Measurements from ENCODE around the gene IGLL5.

DNA sequence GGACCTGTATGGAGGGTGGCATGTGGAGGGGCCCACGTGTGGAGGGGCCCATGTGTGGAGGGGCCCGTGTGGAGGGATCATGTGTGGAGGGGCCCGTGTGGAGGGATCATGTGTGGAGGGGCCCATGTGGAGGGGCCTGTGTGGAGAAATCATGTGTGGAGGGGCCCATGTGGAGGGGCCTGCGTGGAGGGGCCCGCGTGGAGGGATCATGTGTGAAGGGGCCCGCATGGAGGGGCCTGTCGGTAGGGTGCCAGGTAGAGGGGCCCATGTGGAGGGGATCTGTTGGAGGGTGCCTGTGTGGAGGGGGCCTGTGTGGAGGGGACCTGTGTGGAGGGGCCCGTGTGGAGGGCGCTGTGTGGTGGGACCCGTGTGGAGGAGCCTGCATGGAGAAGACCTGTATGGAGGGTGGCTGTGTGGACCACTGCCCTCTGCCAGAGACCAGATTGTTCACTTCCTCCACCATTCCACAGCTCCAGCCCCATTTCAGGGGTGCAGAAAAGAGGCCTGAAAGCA is 47.0 kb downstream of the IGLL5 start:
- TF ChIP-seq KDM1A (CRISPR knock-in tag; IDR thresholded peaks at IDR 0.05) (no peak), ASH2L (IDR thresholded peaks at IDR 0.05; ENCODE audit: insufficient read length, low read depth, low read length) (no peak), ZNF24 (IDR thresholded peaks at IDR 0.05) (no peak), FIP1L1 (IDR thresholded peaks at IDR 0.05; ENCODE audit: borderline replicate concordance, insufficient read depth, low read depth, low read length) (no peak)
- TF ChIP-seq, protein P1, sequence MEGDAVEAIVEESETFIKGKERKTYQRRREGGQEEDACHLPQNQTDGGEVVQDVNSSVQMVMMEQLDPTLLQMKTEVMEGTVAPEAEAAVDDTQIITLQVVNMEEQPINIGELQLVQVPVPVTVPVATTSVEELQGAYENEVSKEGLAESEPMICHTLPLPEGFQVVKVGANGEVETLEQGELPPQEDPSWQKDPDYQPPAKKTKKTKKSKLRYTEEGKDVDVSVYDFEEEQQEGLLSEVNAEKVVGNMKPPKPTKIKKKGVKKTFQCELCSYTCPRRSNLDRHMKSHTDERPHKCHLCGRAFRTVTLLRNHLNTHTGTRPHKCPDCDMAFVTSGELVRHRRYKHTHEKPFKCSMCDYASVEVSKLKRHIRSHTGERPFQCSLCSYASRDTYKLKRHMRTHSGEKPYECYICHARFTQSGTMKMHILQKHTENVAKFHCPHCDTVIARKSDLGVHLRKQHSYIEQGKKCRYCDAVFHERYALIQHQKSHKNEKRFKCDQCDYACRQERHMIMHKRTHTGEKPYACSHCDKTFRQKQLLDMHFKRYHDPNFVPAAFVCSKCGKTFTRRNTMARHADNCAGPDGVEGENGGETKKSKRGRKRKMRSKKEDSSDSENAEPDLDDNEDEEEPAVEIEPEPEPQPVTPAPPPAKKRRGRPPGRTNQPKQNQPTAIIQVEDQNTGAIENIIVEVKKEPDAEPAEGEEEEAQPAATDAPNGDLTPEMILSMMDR (CRISPR knock-in tag; IDR thresholded peaks at IDR 0.05), result no peak
